NCI-H2227 (cell line): ENCODE measurements around the gene NR2F1-AS1.
"Not testable (repeated sequence)": the region's sequence is repeated elsewhere in the genome, so short reads cannot be mapped to it uniquely, and the experiment has no call there.

Experiments
- DNase-seq: peaks from one replicate; lab custom pipeline; 2025; ENCODE audit not compliant: unreplicated experiment; lab: John Stamatoyannopoulos, UW

The NR2F1-AS1 gene

GRCh38 chr5:93395010-93395409 is 186.0 kb downstream of the NR2F1-AS1 start:
- DNase-seq, result no peak

DNA sequence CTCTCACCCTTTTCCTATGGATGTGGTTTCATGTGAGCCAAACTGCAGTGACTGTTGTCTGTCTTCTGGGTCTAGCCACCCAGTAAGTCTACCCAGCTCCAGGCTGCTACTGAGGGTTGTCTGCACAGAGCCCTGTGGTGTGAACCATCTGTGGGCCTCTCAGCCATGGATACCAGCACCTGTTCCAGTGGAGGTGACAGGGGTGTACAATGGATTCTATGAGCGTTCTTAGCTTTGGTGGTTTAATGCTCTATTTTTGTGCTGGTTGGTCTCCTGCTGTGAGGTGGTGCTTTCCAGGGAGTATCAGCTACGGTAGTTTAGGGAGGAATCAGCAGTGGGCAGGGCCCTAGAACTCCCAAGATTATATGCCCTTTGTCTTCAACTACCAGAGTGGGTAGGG is 186.7 kb downstream of the NR2F1-AS1 start:
- DNase-seq, result no peak

GRCh38 chr5:93391169-93391568 is 189.8 kb downstream of the NR2F1-AS1 start:
- DNase-seq, result not testable (repeated sequence)

DNA sequence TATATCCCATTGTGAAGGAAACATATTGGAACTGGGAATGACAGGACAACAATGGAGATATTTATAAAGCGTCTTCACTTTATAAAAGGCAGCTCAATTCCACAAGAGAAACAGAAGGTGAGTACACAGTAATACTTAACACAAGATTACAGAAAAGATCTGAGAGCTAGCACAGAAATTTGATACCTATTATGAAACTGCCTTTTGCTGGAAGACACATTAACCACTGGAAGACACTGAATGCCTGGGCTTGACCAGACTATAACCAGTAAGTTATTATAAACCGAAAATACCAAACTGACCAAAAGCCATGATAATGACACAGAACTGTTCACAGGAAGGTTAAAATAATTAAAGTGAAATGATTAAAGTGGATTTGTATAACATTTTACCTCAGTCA is 195.4 kb downstream of the NR2F1-AS1 start:
- DNase-seq, result no peak

DNA sequence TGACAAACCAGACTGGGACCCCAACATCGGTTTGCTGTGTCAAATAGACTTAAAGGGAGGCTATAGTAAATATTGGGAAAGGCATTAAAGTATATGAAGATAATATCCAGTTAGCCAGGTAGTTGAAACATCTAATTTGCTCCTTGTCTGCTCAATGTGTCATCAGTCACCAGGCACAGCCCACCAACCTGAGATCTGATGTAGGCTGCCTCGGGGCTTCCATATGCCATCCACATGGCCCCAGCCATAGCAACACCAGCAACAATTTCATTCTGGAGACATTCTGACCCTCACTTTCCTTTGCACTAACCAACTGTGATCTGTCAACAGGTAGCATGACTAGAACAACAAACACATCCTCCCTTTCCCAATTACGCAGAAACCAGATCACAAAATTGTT is 196.0 kb downstream of the NR2F1-AS1 start:
- DNase-seq, result no peak

GRCh38 chr5:93384026-93384425 is 197.0 kb downstream of the NR2F1-AS1 start:
- no peak for DNase-seq

- DNase-seq, result no peak
Measured at GRCh38 chr5:93382188-93382825, 198.7 kb downstream of the NR2F1-AS1 start.

GRCh38 chr5:93381057-93381456 is 200.0 kb downstream of the NR2F1-AS1 start:
- no peak for DNase-seq

- DNase-seq, result no peak
Measured at GRCh38 chr5:93378073-93378472, 202.9 kb downstream of the NR2F1-AS1 start.

- DNase-seq, result no peak
Measured at GRCh38 chr5:93371893-93372292, 209.1 kb downstream of the NR2F1-AS1 start.

DNA sequence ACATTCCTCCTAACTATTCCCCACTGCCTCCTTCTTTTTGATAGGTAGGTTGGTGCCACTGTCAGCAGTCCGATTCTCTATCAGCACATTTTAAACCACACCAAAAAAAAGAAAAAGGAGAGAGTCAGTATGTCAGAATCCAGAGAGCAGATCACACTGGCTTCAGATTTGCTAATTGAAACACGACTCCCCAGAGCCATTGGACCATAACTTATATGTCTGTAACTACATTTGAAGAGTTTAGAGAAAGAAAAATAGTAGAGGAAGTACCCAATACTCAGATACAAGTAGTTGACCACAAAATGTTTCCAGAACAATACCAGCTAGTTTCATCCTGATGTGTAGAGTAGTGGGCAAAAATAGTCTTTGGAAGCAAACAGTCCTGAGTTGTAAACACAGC is 216.6 kb downstream of the NR2F1-AS1 start:
- no peak for DNase-seq

DNA sequence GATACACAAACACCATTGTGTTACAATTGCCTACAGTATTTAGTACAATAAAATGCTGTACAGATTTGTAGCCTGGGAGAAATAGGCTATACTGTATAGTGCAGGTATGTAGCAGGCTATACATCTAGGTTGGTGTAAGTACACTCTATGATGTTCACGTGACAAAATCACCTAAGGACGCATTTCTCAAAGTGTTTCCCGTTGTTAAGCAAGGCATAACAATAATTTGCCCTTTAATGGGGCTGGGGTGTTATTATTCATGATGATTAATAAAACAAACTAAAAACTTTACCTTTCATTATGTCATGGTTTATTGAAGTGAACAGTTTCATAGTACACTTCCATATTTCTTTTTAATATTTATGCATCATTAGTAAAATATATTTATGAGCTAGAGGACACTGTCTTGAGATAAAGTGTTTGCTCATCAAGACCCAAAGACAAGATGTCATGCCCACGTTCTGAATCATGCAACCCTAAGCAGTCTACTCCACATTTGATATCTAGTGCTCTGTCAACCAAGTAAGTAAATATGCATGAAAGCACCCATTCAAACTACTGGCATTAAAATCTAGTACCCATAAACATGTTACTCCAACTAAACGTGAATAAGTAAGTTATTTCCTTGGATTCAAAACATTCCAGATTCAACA is 220.5 kb downstream of the NR2F1-AS1 start:
- DNase-seq, result no peak

DNA sequence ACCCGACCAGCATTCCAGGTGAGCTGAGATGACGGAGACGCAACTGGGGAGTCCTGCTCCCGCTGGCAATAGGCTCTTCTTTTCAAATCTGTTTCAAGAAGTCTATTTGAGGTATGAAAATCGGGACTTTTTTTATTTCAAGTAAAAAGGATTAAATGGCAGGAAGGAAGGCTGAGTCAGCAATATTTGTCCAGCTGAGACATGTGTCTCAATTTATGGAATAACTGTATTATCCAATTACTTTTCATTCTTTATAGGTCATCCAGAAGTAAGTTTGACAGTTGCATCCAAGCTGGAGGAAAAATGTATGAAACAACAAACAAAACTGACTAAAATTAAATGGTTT is 221.1 kb downstream of the NR2F1-AS1 start:
- DNase-seq, result no peak
